Measurements from ENCODE around the gene ANKRD44. TPM values are rescaled to one million over a fixed set of nuclear protein-coding genes. Genes with fewer than 3 reads are reported as not detected.
A peak's percentile ranks its signal among the peaks of the same experiment; 100 is the strongest.

Gene ANKRD44
- total RNA-seq, 1 experiment from 2014 or later = 0.66 TPM

GRCh38 chr2:197256547-197257170 lies 53.9 kb downstream of the ANKRD44 start:
- Histone ChIP-seq H3K4me3 (no peak overlapping the region), H3K9me3 (no peaks in the 10 kb centered on the region), H3K36me3 (no peaks in the 10 kb centered on the region), H3K27me3 (no peaks in the 10 kb centered on the region)
- no peak for DNase-seq

- Histone ChIP-seq H3K36me3 (no peaks in the 10 kb centered on the region), H3K9me3 (no peaks in the 10 kb centered on the region), H3K27me3 (no peaks in the 10 kb centered on the region), H3K4me3 (no peak overlapping the region)
- DNase-seq = no peak
Observed at GRCh38 chr2:197256021-197256420, 54.6 kb downstream of the ANKRD44 start.

GRCh38 chr2:197255543-197255942 lies 55.0 kb downstream of the ANKRD44 start:
- DNase-seq = peak; percentile 30
- Histone ChIP-seq H3K4me3 (no peak overlapping the region), H3K9me3 (no peaks in the 10 kb centered on the region), H3K36me3 (no peaks in the 10 kb centered on the region), H3K27me3 (no peaks in the 10 kb centered on the region)

- no peak overlapping the region for H3K4me3 ChIP-seq
- DNase-seq = no peak
Observed at GRCh38 chr2:197254776-197255530, 55.6 kb downstream of the ANKRD44 start.

GRCh38 chr2:197251576-197251975 lies 59.0 kb downstream of the ANKRD44 start:
- Histone ChIP-seq H3K27me3 (no peaks in the 10 kb centered on the region), H3K4me3 (no peak overlapping the region), H3K36me3 (no peaks in the 10 kb centered on the region), H3K9me3 (no peaks in the 10 kb centered on the region)
- DNase-seq = no peak

More at GRCh38 chr2:197254776-197255530, 55.6 kb downstream of the ANKRD44 start:
- Histone ChIP-seq H3K9me3 (no peaks in the 10 kb centered on the region), H3K27me3 (no peaks in the 10 kb centered on the region), H3K36me3 (no peaks in the 10 kb centered on the region)

GRCh38 chr2:197251163-197251562 lies 59.4 kb downstream of the ANKRD44 start:
- H3K36me3 ChIP-seq = no peaks in the 10 kb centered on the region
- DNase-seq = no peak
- no peak overlapping the region for H3K4me3 ChIP-seq
- H3K27me3 ChIP-seq = no peaks in the 10 kb centered on the region
- no peaks in the 10 kb centered on the region for H3K9me3 ChIP-seq

- H3K9me3 ChIP-seq = no peaks in the 10 kb centered on the region
- no peak overlapping the region for H3K4me3 ChIP-seq
- H3K27me3 ChIP-seq = no peaks in the 10 kb centered on the region
- no peaks in the 10 kb centered on the region for H3K36me3 ChIP-seq
- no peak for DNase-seq
Observed at GRCh38 chr2:197250084-197250397, 60.5 kb downstream of the ANKRD44 start.

- Histone ChIP-seq H3K9me3 (no peaks in the 10 kb centered on the region), H3K36me3 (no peaks in the 10 kb centered on the region), H3K27me3 (no peaks in the 10 kb centered on the region), H3K4me3 (no peak overlapping the region)
- DNase-seq = no peak
Observed at GRCh38 chr2:197249381-197250083, 61.0 kb downstream of the ANKRD44 start.

- Histone ChIP-seq H3K27me3 (no peaks in the 10 kb centered on the region), H3K36me3 (no peaks in the 10 kb centered on the region), H3K4me3 (no peak overlapping the region), H3K9me3 (no peaks in the 10 kb centered on the region)
- DNase-seq = no peak
Observed at GRCh38 chr2:197248623-197249022, 62.0 kb downstream of the ANKRD44 start.

- Histone ChIP-seq H3K27me3 (no peaks in the 10 kb centered on the region), H3K9me3 (no peaks in the 10 kb centered on the region), H3K4me3 (no peak overlapping the region), H3K36me3 (no peaks in the 10 kb centered on the region)
- DNase-seq = no peak
Observed at GRCh38 chr2:197248001-197248401, 62.6 kb downstream of the ANKRD44 start.

GRCh38 chr2:197247083-197247482 lies 63.5 kb downstream of the ANKRD44 start:
- Histone ChIP-seq H3K36me3 (no peaks in the 10 kb centered on the region), H3K4me3 (no peak overlapping the region), H3K9me3 (no peaks in the 10 kb centered on the region), H3K27me3 (no peaks in the 10 kb centered on the region)
- DNase-seq = no peak

- Histone ChIP-seq H3K36me3 (no peaks in the 10 kb centered on the region), H3K27me3 (no peaks in the 10 kb centered on the region), H3K4me3 (no peak overlapping the region), H3K9me3 (no peaks in the 10 kb centered on the region)
- no peak for DNase-seq
Observed at GRCh38 chr2:197245829-197246804, 64.5 kb downstream of the ANKRD44 start.

- H3K9me3 ChIP-seq = no peaks in the 10 kb centered on the region
- H3K36me3 ChIP-seq = no peaks in the 10 kb centered on the region
- no peaks in the 10 kb centered on the region for H3K27me3 ChIP-seq
- no peak overlapping the region for H3K4me3 ChIP-seq
- DNase-seq = no peak
Observed at GRCh38 chr2:197244349-197244748, 66.2 kb downstream of the ANKRD44 start.

GRCh38 chr2:197242719-197243118 lies 67.9 kb downstream of the ANKRD44 start:
- no peaks in the 10 kb centered on the region for H3K27me3 ChIP-seq
- H3K4me3 ChIP-seq = no peak overlapping the region
- no peaks in the 10 kb centered on the region for H3K9me3 ChIP-seq
- no peak for DNase-seq
- no peaks in the 10 kb centered on the region for H3K36me3 ChIP-seq

- H3K27me3 ChIP-seq = no peaks in the 10 kb centered on the region
- DNase-seq = no peak
- no peak overlapping the region for H3K4me3 ChIP-seq
Observed at GRCh38 chr2:197241596-197241995, 69.0 kb downstream of the ANKRD44 start.

GRCh38 chr2:197241153-197241552 lies 69.4 kb downstream of the ANKRD44 start:
- H3K9me3 ChIP-seq = no peaks in the 10 kb centered on the region
- no peak overlapping the region for H3K4me3 ChIP-seq
- no peaks in the 10 kb centered on the region for H3K36me3 ChIP-seq
- no peak for DNase-seq
- no peaks in the 10 kb centered on the region for H3K27me3 ChIP-seq

More at GRCh38 chr2:197241596-197241995, 69.0 kb downstream of the ANKRD44 start:
- no peaks in the 10 kb centered on the region for H3K9me3 ChIP-seq
- H3K36me3 ChIP-seq = no peaks in the 10 kb centered on the region
